ENCODE data around the gene UNKL. TPM values are rescaled to one million over a fixed set of nuclear protein-coding genes. Genes with fewer than 3 reads are reported as not detected.

UNKL gene
- total RNA-seq, 2 donors from 2014 or later = 11.2 to 21.4 TPM

DNA sequence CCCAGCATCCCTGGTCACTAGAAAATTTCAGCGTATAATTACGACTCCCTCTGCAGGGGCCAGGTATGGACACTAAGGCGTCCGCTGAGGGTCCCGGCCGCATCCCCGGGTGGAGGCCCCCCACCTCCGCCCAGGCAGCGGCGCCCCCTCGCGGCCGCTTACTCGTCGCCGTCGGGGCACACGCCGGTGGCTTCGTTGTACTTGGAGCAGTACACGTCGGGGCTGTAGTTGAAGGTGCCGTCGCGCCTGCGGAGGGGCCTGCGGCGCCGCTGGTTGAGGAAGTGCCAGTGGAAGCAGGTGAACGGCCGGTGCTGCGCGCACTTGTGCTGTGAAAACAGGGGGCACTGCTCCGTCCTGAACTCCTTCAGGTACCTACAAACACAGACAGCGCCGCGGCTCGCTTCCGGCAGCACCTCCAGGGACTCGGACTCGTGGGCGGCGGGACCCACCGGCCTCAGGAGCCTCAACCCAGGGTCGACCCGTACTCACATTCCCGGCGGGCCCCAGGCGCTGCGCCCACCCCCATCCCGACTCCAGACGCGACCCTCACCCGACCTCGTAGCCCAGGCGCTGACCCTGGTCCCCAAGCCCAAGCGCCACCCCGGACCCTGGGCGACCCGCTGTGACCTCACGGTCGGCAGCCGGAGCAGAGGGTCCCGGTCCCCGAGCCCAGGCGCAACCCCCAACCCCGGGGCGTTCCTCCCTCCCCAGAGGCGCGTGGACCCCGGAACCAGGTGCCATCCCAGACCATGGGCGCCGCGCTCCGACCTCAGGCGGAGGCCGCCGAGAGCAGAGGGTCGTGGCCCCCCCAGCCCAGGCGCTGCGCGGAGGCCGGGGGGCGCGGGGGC lies 596 bp downstream of the UNKL start:
- no peaks in the 10 kb centered on the region for H3K27me3 ChIP-seq
- intact Hi-C loops (cut with DNase I) = no loop called here
- TF ChIP-seq CTCF (IDR thresholded peaks at IDR 0.05) (peak; percentile 34 to 44 (median 39)), POLR2A (IDR thresholded peaks at IDR 0.05) (peak in 2 of 3 donors; percentile 24 to 30)
- H3K4me1 ChIP-seq = peaks cover 30% of the 10 kb centered on the region
- ATAC-seq (peak; percentile 42), DNase-seq (peak; percentile 50 to 58 (median 52))
- H3K36me3 ChIP-seq (replicated peaks in 1 of 2; ENCODE audit: insufficient read depth in 1 of 2, low read depth in 2 of 2) = no peaks in the 10 kb centered on the region
- peak overlapping the region; percentile 60 to 84 (median 78) for H3K27ac ChIP-seq
- no peaks in the 10 kb centered on the region for H3K9me3 ChIP-seq
- H3K4me3 ChIP-seq = peak overlapping the region; percentile 90 to 96
- 3 to 73% methylated on average over 2 to 74 of the region's 85 CpGs for WGBS, 2 donors

GRCh38 chr16:1412847-1413246 lies 1.7 kb downstream of the UNKL start:
- Histone ChIP-seq H3K9me3 (no peaks in the 10 kb centered on the region), H3K4me3 (no peak overlapping the region), H3K4me1 (peaks cover 31% of the 10 kb centered on the region), H3K36me3 (replicated peaks in 1 of 2; ENCODE audit: insufficient read depth in 1 of 2, low read depth in 2 of 2) (no peaks in the 10 kb centered on the region), H3K27me3 (no peaks in the 10 kb centered on the region), H3K27ac (no peak overlapping the region)
- 83 to 100% methylated on average over 1 to 2 of the region's 2 CpGs for WGBS, 2 donors
- DNase-seq = no peak
- intact Hi-C loops (cut with DNase I) = no loop called here
- ATAC-seq = no peak
- TF ChIP-seq POLR2A (IDR thresholded peaks at IDR 0.05) (no peak), CTCF (IDR thresholded peaks at IDR 0.05) (no peak)

DNA sequence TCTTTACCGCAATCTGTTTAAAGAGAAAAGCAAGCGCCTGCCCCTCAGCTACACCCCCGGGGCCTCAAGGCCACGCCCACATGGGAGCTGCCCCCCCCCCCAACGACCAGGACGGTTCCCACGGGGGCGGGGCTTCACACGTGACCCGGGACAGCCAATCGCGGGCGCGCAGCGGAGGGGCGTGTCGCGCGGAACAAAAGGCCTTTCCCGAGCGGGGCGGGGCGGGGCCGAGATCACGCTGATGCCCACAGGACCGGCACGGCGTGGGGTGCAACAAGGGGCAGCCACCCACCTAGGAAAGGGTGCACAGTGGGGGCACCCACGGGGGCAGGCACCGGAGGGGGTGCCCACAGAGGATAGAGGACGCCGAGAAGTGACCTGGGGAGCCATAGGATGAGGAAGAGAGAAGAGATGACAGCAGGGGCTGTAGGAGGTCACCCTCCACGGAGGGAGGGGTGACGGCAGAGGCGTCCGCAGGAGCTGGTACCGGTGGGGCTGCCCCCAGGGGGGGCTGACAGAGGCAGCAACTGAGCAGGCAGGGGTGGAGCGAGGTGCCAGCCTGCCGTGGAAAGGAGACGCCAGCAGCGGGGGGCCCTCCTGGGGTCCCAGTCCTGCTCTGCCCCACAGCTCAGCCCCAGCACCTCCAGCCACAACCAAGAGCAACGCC lies 6.2 kb downstream of the UNKL start:
- intact Hi-C loops (cut with DNase I) = no loop called here
- Histone ChIP-seq H3K36me3 (replicated peaks in 1 of 2; ENCODE audit: insufficient read depth in 1 of 2, low read depth in 2 of 2) (no peaks in the 10 kb centered on the region), H3K27ac (peak overlapping the region in 3 of 4 donors; percentile 54 to 57 (median 55)), H3K4me1 (peaks cover 22% of the 10 kb centered on the region), H3K27me3 (no peaks in the 10 kb centered on the region), H3K4me3 (peak overlapping the region in 1 of 2 donors; percentile 7), H3K9me3 (no peaks in the 10 kb centered on the region)
- WGBS, 2 donors = 3 to 6% methylated on average over 6 to 42 of the region's 42 CpGs
- ATAC-seq = peak; percentile 94
- peak; percentile 93 to 96 (median 94) for DNase-seq
- TF ChIP-seq CTCF (IDR thresholded peaks at IDR 0.05) (no peak), POLR2A (IDR thresholded peaks at IDR 0.05) (no peak)

DNA sequence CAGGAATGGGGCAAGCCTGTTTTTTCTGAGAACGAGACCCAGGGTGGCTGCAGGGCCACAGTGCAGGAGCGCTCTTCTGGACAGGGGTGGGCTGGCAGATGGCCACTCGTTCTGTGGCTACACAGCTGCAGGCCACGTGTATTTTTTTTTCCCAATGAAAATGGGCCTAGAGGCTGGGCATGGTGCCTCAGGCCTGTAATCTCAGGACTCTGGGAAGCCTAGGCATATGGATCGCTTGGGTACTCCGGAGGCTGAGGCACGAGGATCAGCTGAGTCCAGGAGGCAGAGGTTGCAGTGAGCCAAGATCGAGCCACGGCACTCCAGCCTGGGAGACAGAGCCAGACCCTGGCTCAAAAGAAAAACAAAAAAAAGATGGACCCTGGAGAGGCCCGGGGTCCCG lies 6.8 kb downstream of the UNKL start:
- peak; percentile 24 to 53 (median 38) for DNase-seq
- Histone ChIP-seq H3K4me1 (peaks cover 21% of the 10 kb centered on the region), H3K9me3 (no peaks in the 10 kb centered on the region), H3K27ac (peak overlapping the region in 3 of 4 donors; percentile 54 to 57 (median 55)), H3K36me3 (replicated peaks in 1 of 2; ENCODE audit: insufficient read depth in 1 of 2, low read depth in 2 of 2) (no peaks in the 10 kb centered on the region), H3K27me3 (no peaks in the 10 kb centered on the region), H3K4me3 (no peak overlapping the region)
- WGBS, 2 donors = 6 to 12% methylated on average over 10 of the region's 11 CpGs
- TF ChIP-seq CTCF (IDR thresholded peaks at IDR 0.05) (no peak), POLR2A (IDR thresholded peaks at IDR 0.05) (no peak)
- peak; percentile 34 for ATAC-seq
- intact Hi-C loops (cut with DNase I) = no loop called here
